NCI-H774 (cell line): ENCODE results near the gene DNAJC16.

Experiments used
- DNase-seq: peaks from one replicate; lab custom pipeline; 2025; lab: John Stamatoyannopoulos, UW

Gene DNAJC16

DNA sequence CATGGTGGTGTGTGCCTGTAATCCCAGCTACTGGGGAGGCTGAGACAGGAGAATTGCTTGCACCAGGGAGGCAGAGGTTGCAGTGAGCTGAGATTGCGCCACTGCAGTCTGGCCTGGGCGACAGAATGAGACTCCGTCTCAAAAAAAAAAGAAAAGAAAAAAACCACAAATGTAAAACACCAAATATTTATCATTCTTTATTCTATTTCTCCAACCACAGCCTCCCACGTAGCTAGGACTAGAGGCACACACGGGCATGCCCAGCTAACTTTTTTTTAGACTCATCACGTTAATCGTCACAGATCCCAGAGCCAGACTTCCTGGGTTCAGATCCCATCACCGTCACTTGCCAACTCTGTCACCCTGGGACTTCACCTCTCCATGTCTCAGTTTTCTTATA is 13.5 kb downstream of the DNAJC16 start:
- DNase-seq, result no peak

DNA sequence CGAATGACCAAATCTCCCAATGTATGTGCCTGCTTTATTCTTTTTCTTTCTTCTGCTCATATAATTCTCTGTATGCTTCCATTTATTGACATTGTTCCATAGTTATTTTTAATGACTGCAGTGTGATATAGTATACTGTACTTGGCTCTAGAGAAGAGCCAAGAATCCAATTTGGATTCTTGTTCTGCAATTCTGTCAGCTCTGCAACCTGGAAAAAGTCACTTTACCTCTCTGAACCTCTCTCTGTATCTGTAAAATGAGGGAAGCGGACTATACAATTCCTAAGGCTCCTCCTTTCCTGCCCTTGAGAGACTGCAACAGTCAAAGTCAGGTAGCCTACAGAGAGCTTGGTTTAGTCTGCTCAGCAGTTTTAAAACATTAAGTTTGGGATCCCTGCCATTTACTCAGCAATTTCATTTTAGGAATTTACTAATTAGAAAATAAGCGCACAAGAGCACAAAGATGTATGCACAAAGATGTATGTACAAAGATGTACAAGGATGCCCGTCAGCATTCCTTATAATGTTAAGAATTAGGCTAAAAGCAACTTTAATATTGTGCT is 14.7 kb downstream of the DNAJC16 start:
- DNase-seq, result no peak

DNA sequence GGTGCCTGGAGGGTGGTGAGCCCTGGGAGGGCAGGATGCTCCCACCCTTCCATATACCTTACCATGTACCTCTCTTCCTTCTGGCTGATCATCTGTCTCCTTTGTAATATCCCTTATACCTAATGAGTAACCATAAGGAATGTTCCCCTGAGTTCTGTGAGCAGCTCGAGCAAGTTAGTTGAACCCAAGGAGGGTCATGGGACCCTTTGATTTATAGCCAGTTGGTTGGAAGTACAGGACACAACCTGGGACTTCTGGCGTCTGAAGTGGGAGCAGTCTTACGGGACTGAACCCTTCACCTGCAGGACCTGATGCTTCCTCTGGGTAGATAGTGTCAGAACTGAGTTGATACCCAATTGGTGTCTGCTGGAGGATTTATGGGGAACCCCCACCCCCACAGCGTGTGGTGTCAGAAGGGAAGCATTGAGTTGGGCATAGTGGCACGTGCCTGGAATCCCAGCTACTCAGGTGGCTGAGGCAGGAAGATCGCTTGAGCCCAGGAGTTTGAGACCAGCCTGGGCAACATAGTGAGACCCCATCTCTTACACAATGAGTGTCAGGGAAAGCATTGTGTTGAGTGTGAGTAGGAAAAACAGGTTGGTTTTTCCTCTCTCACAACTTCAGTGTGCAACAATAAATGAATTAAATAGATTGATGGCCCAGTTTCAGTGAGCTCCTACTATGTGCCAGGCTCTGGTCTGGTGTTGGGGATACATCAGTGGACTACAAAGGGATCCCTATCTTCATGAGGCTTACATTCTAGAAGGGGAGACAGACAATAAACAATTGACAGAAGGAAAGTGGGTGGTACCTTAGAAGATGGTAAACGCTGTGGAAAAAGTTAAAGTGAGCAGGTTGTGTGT is 16.0 kb downstream of the DNAJC16 start:
- no peak for DNase-seq

DNA sequence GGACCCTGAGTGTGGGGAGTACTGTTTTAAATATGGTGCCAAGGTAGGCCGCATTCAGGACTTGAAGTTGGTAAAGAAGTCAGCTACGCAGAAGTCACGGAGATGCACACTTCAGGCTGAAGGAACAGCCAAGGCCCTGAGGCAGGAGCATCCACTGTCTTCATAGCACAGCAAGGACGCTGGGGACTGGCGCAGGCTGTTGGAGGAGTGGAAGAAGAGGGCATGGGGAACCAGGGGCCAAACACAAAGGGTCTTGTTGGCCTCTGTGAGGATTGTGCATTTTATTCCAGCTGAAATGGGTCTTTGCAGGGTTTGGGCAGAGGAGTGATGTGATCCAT is 16.6 kb downstream of the DNAJC16 start:
- no peak for DNase-seq

DNA sequence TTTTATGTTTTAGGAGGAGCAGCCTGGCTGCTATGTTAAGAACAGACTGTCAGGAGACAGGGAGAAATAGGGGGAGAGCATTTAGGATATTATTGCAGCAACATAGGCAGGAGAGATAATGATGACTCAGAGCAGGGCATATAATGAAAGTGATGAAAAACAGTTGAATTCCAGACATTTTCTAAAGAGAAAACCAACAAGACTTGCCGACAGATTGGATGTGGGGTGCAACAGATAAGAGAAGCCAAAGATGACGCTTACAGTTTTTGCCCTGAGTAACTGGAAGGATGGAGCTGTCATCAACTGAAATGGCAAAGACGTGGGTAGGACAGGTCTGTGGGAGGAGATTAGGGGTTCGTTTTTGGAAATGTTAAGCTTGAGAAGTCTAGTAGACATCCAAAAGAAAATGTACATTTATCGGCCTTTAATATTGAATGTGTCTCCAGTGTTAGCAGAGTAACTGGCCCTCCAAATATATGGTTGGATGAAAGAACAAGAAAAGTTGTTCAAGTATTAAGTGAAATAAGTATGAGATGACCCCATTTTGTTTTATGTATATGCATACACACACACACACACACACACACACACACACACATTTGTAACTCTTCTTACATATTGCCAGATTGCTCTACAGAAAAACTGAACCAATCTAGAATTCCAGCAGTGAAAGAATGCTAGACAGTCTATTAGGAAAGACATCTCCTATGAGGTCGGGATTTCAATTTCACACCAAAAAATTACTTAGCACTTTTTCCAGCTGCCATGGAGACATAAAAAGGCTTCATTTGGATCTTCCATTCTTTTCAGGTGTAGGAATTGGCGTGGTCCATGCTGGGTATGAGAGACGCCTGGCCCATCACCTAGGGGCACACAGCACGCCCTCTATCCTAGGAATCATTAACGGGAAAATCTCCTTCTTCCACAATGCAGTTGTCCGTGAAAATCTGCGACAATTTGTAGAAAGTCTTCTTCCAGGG is 17.2 kb downstream of the DNAJC16 start:
- no peak for DNase-seq

DNA sequence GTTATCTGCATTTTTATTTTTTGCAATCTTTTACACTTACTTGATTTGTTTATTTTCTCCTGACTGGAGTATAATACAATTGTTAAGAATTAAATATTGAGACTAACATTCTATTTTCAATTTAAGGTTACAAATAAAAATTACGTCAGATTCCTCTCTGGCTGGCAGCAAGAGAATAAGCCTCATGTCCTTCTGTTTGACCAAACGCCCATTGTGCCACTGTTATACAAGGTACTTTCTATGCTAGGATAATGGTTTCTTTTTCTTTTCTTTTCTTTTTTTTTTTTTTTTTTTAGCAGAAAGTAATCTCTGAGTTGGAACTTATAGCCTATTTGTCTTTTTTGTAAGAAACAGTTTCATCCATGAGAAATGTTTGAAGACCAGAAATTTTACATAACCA is 20.0 kb downstream of the DNAJC16 start:
- DNase-seq, result no peak

DNA sequence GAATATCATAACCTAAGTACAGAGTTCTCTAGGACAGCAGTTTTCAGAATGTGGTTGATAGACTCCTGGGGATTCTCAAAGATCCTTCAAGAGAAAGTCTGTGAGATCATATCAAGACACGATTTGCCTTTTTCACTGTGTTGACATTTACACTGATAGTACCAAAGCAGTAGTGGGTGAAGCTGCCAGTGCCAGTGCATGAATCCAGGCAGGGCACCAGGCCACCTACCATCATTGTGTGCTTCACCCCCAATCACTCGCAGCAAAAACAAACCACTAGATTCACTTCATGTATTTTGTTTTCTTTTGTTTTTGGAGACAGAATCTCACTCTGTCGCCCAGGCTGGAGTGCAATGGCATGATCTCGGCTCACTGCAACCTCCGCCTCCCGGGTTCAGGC is 23.9 kb downstream of the DNAJC16 start:
- no peak for DNase-seq

DNA sequence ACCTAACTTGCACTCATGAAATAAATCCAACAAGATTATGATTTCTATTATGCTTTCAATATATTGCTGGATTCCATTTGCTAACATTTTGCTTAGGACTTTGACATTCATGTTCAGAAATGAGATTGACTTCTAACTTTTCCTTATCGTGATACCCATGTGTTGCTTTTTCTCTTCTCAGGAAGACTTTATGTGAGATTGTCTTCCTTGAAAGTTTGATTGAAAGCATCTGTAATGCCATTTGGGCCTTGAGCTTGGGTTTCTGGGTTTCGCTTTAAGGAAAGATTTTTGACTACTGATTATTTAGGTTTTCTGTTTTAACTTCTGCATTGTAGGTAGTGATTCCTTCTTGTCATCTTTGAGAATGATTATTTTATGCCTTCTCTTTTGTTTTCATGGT is 30.4 kb downstream of the DNAJC16 start:
- no peak for DNase-seq

DNA sequence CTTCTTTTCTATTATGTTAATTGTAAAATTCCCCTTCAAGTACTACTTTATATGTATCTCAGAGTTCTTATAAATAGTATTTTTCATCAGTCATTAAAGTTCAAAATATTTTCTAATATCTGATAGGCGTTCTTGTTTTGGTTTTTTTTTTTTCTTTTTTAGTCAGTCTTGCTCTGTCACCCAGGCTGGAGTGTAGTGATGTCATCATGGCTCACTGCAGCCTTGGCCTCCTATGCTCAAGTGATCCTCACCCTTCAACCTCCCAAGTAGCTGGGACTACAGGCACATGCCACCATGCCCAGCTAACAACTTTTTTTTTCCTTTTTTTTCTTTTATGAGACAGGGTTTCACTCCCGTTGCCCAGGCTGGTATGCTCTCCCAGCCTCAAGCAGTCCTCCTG is 30.9 kb downstream of the DNAJC16 start:
- no peak for DNase-seq

DNA sequence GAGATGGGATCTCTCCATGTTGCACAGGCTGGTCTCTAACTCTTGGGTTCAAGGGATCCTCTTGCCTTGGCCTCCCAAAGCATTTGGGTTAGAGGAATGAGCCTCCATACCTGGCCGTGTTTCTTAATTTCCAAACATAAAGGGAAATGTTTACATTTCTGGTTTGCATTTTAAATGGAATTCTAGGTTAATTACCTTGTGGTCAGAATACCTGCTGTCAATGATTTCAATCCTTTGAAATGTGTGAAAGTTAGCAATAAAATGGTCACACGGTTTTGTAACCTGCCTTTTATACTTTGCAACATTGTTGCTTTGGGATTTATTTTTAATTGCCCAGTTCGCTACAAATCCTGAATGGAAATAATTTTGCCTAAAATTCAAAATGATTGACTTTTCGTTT is 31.9 kb downstream of the DNAJC16 start:
- DNase-seq, result no peak

DNA sequence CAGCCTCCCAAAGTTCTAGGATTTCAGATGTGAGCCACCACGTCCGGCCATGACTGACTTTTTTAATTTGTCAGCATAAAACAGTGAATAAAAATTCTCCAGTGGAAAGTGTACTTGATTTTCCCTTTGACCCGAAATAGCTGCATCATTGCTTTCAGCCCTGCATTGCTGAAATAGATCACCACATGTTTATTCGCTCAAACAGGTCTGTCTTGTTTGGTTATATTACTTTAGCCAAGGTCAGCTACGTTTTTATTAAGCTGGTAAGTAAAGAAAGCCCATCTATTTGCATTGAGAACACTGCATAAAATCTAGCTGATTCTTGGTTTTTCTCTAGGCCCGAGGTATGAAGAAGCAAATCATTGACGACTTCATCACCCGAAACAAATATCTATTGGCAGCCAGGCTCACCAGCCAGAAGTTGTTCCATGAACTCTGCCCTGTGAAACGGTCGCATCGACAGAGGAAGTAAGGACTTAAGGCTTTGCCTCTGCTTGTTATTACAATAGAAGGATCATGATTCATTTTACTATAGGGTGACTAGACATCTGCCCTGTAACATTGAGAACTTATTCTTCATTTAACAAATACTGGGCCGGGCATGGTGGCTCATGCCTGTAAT is 32.7 kb downstream of the DNAJC16 start:
- DNase-seq, result no peak

DNA sequence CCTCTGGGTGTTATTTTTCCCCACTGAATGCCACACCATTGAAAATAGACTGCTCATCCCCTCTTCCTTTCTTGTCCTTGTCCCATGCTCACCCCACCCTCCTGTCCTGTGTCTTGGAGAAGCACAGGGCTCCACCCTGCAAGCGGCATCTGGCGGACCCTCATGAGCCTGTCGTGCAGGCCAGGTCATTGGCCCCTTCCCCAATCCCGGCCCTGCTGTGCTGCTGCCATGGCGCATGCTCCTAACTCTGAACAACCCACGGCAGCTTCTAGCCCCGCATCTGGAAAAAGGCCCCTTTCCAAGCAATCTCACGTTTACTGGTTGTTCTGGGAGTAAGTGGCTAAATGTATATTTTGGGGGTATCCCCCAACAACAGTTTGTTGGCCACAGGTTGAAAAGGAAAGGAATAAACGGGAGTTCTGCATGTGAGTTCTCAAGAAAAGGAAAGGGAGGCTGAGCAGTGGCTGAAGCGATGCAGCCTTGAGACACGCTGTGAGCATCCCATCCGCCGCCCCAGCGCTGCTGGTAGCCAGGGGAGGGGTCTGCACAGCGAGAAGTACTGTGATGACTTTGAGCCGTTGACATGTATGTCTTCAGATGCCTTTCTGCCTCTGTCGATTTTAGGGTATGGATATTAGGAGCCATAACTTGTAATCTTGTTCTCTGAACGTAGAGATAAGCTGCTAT is 41.9 kb downstream of the DNAJC16 start:
- DNase-seq, result no peak

DNA sequence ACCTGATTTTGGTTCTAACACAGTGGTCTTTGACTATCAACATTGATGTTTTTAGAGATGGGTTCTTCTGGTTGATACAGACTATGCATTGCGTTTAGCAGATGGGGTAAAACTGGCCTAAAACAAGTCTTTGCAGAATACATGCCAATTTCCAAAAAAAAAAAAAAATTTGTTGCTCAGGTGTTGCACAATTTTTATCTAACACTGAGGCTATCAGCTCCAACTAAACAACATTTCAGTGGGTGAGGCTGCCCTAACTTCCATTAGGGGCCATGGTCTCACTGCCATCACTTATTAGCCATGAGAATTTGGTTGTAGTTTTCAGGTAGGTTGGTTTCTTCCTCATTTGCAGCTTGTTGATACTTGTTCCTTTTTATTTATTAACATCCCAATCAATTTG is 44.2 kb downstream of the DNAJC16 start:
- DNase-seq, result no peak

DNA sequence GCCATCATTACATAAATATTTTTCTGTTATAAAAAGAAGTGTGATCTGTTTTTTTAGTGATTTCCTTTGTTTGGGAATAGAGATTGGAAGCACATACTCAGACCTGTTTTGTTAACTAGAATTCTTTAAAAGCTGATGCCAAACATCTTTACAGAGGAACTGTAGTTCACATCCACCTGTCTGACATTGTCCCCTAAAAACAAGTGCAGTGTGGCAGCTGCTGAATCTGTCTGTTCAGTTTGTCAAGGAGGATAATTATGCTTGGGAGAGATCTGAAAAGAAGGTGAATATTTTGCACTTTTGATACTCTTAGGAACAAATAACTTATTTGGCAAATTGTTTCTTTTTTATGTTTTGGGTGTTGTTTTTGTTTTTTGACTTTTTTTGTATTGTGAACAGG is 44.6 kb downstream of the DNAJC16 start:
- no peak for DNase-seq

DNA sequence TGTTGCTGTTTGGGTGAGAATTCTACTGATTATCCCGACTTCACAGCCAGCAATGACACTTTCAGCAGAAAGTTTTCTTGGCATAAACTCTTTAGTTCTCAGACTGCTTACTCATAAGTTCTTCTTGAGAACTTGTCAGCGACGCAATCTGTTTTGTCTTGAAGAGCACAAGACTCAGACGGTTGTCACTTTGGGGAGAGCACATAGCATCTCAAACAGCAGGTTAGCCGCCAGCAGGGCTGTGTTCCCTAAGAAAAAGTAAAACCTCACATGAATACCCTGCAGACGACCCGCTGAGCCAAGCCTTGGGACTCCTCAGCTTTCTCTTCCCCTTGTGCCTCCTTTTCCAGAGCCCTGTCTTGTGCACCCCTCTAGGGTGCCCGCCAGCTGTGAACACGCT is 46.8 kb downstream of the DNAJC16 start:
- DNase-seq, result no peak

DNA sequence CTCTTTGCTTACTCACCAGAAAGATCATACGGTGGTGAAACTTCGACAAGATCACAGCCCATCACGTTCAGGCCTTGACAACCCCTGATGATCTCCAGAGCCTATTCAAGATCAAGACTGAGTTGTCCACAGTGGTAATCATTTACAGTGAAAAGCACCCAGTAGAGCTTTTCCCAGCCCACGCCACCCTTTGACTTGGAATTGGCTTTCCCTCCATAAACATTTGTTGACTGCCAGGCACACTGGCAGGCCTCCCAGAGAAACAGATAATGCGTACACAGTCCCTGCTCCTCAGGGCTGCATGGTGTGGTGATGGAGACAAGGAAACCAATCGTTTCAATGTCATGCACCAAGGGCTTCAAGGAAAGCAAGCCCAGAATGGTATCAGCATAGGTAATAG is 48.1 kb downstream of the DNAJC16 start:
- DNase-seq, result no peak

DNA sequence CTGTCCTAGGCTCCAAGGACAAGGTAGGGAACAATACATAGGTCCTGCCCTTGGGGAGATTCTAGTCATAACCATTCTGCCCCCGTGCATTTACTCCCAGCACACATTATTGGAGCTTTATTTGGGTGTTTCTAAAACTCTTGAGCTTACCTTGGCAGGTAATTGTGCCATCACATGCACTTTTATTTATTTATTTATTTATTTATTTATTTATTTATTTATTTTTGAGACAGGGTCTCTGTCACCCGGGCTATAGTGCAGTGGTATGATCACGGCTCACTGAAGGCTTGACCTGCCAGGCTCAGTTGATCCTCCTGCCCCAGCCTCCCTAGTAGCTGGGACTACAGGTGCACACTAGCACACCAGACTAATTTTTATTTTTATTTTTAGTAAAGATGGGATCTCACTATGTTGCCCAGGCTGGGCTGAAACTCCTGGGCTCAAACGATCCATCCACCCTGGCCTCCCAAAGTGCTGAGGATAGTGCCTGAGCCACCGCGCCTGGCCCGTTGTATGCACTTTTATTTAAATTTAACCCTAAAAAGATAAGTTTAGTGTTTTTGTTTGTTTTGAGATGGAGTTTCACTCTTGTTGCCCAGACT is 49.0 kb downstream of the DNAJC16 start:
- no peak for DNase-seq

DNA sequence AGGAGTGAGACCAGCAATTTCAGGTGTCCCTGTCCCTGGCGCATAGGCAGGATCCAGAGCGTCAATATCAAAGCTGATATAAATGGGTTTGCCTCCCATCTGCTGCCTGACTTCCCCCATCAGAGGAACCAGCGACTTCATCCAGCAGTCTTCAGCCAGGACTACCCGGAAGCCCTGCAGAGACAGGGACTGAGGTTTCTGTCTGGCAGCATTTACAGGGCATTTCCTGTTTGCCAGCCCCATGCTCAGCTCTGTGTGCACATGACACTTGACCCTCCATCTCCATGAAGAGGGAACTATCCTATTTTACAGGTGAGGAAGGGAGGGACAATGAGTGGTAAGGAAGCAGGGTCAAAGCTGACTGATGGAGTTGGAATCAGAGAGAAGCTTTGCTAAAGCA is 51.0 kb downstream of the DNAJC16 start:
- no peak for DNase-seq

DNA sequence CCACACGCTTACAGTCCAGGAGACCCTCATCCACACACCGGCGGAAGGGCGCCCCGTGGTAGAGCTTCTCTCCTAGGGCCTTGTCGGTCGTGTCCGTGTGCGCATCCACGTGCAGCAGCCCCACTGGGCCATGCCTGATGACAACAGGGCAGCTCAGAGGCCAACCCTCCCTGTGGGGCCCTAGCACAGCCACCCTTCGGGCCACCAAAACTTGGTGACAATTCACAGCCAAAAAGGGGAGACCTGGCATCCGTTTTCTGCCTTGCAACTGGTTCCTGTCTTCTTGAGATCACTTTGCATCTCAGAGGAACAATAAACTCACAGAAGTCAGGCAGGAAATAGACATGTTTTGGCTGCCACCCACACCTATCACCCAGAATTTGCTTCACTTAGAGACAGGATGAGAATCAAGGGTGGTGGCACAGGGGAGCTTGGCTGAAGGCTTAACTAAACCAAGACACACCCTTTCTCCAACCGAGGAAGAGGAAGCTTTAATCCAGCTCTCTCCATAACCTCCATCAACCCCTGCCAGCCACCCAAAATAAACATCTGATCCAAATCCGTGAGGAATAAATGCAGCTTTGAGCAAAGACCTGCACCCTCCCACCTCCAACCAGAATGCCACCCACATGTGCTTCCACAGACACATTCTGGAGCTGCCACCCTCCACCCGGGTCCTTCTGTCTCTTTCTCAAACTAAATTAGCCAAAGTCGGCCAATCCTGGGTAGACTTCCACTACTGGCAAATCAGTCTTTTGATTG is 52.5 kb downstream of the DNAJC16 start:
- DNase-seq, result no peak

DNA sequence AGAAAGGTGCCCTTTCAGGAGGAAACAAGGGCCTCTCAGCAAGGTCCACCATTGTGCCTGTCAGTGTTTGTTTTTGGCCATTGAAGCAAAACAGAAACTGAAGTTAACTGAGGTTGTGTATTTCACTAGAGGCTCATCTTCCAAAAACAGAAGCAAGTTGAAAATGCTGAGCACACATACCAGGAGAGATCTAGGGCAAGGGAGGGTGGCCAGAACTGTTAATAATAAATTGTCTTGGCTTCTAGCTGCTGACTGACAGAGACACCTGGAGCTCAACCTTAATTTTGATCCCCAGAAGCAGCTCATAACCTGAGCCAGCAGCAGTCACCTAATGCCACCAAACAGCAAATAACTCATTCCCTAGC is 53.0 kb downstream of the DNAJC16 start:
- no peak for DNase-seq
